GM18873 (cell line): ENCODE data around the gene TXNIP.

Experiments used
- ATAC-seq: cut with Tn5 transposase; IDR thresholded peaks from one replicate; pipeline ENCODE4 v1.9.1; 2021; ENCODE audit warnings: mild to moderate bottlenecking, moderate library complexity, moderate number of reproducible peaks; ENCODE audit not compliant: unreplicated experiment, low FRiP score

TXNIP gene

DNA sequence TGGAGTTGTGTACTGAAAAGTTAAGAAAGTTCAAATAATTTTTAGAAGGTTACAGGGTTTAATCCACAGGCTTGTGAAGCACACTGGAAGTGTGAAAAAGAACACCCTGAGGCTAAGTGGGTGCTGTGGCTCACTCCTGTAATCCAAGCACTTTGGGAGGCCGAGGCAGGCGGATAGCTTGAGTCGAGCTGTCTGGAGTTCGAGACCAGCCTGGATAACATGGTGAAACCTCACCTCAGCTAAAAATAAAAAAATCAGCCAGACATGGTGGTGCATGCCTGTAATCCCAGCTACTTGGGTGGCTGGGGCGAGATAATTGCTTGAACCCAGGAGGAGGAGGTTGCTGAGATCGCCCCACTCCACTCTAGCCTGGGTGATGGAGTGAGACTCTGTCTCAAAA lies 9.8 kb downstream of the TXNIP start:
- ATAC-seq = no peak

DNA sequence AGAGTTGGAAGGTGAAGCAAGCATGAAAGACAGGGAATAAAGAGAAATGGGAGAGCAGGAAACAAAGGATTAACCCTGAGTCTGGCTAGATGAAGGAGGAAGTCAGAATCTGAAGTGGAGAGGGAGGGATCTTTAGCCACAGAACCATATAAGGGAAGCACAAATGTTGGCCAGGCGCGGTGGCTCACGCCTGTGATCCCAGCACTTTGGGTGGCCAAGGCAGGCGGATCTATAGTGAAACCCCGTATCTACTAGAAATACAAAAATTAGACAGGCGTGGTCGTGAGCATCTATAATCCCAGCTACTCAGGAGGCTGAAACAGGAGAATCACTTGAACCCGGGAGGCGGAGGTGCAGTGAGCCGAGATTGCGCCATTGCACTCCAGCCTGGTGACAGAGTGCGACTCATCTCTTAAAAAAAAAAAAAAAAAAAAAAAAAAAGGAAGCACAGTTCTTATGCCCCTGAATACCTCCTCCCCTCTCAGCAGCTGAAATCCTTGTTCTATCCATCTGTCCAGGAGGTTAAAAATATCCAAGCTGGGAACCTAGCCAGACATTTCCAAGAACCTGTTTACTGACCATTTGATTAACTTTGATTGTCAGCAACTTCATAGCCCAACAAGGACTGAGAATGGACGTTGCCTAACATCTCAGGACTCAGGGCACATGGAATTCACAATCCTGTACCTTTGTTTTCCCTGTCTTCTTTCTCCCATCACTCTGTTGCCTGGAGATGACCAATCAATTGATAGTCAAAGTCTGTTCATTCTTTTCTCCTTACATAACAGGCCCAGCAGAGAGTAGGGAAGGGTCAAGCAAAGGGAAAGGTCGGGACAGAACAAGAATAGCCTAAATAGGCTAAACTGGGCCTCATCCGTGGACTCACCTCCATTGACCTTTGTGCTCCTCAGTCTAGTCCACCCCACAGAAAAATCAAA lies 10.6 kb downstream of the TXNIP start:
- ATAC-seq = no peak

DNA sequence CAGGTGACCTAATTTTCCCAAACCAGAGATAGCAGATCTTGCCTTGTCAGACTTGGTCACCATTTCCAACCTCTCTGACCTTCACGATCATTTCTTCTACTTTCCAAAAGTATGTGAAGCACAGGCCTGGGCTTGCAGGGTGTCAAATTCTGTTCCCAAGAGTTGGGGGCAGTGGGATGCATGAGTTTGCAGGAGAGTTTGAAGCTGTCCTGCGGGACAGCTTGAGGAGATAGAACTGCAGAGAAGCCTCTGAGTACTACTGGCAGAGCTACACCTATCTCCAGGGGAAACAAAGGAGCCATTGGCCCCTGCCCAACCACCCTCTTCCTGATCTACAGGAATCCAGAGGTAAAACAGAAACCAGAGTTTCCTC lies 11.3 kb downstream of the TXNIP start:
- ATAC-seq = no peak

DNA sequence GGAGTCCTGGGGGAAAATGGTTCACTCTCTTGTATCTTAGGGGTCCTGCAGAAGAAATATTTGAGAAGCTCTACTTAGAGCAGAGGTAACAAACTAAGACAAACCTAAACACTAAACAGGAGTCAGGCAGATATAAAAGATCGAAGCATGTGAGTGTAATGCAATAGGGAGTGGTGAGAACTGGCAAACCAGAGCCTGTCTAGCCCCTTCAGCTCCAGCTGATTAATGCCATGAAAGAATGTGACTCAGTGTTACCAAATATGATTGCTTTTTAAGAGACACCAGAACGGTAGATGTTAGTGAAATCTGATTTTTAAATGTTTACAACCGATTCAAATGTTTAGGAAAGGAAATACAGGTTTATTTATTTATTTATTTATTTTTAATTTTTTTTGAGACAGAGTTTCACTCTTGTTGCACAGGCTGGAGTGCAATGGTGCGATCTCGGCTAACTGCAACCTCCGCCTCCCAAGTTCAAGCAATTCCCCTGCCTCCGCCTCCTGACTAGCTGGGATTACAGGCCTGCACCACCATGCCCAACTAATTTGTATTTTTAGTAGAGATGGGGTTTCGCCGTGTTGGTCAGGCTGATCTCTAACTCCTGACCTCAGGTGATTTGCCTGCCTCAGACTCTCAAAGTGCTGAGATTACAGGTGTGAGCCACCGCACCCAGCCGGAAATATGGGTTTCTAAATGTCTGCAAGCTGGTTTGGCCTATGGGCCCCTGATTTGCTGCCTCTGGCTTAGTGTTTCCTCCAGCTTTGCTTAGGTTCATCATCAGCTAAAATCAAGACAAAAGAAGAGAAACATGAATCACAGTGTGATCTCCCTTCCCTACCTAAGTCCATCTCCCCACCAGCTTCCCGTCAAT lies 12.2 kb downstream of the TXNIP start:
- ATAC-seq = no peak

DNA sequence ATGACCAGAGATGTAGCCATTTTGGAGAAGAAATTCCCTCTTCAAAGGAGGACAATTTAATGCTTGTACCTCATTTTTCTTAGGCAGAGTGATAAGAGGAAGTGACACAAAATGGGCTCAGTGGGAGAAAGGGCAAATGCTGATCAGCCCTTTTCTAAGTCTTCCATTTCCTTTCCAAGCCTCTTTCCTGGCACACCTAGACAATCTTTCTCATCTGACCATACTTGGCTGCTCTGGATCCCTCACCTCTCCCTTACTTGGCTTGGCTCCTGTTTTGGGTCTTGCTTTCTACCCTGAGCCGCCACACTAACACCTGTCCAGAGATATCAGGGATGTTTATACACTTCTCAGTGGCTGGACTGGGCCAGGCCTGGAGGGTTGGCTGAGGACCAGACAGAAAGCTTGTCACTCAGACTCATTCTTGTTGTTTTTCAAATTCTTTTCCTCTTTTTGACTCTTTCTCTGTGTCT lies 13.1 kb downstream of the TXNIP start:
- no peak for ATAC-seq

DNA sequence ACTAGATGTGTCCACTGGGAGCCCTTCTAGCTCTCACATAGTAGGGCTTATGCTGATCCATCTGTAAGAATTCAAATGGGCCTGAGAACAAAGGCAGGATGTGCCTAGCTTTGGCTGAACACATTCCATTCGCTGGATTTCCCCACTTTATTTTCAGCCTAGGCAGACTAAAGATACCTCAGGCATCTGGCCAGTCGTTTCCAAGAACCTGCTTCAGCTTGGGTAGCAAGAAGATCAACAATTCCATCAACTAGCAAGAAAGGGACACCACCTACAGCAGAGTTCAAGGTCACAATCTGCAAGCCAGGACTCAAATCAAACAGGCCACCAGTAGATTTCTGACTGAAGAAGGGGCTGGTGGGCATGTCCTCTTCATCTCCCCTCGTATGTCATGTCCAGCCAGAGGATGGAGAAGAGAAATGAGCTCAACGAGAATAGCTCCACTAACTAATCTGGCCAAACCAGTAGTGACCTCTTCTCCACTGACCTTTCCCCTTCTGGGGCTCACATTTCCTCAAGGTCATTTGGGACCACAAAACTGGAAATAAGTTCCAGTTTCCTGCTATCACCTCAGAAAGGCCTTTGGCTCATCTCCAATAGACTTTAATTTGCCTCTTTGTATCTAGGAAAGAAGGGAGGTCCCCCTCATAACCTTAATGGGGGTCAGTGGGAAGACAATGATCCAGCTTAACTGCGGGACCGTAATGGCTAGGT lies 14.2 kb downstream of the TXNIP start:
- no peak for ATAC-seq

DNA sequence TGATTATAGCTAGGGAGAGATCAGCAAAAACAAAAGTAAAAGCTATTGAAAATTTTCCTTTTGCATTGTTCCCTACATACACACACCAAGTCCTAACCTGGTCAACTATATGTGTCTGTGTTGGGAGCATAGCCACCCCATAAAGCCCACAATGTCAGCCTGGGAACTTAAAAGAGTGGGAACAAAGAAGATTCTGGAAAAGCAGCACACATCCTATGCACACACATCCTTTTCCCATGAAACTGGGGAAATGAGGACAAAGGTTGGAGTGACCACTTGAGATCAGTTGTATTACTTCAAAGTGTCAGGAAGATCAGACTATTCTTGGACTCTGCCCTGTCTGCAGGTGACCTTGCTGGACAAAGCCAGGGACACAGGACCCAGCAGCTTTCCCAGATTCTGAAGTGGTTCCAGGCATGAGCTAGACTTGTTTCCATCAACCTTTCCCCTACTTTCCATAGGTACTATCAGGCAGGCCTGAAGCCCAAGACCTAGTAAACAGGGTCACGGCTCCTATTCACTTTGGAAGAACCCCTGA lies 15.9 kb downstream of the TXNIP start:
- ATAC-seq = no peak

DNA sequence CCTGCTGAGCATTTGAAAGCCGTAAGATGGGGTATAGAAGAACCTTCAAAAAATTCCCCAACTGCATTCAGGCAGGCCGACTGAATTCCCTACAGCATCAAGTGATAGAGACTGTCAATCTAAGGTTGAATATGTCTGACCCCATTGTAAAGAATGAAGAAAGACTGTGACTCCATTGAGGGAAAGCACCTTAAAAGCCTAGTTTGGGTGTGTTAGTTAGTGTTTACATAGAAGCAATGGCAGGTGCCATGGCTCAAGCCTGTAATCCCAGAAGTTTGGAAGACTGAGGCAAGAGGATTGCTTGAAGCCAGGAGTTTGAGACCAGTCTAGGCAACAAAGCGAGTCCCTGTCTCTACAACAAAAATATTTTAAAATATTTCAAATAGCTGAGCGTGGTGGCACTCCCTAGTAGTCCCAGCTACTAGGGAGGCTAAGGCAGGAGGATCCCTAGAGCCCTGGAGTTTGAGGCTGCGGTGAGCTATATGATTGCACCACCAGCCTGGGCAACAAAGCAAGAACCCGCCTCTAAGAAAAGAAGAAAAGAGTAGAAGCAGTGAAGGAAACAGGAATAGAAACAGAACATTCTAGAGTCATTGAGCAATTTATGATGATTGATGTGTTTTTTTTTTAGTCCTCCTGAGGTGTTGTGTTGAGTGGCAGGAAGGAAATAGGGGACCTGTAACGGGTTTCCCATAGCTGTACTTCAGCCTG lies 16.5 kb downstream of the TXNIP start:
- ATAC-seq = no peak

DNA sequence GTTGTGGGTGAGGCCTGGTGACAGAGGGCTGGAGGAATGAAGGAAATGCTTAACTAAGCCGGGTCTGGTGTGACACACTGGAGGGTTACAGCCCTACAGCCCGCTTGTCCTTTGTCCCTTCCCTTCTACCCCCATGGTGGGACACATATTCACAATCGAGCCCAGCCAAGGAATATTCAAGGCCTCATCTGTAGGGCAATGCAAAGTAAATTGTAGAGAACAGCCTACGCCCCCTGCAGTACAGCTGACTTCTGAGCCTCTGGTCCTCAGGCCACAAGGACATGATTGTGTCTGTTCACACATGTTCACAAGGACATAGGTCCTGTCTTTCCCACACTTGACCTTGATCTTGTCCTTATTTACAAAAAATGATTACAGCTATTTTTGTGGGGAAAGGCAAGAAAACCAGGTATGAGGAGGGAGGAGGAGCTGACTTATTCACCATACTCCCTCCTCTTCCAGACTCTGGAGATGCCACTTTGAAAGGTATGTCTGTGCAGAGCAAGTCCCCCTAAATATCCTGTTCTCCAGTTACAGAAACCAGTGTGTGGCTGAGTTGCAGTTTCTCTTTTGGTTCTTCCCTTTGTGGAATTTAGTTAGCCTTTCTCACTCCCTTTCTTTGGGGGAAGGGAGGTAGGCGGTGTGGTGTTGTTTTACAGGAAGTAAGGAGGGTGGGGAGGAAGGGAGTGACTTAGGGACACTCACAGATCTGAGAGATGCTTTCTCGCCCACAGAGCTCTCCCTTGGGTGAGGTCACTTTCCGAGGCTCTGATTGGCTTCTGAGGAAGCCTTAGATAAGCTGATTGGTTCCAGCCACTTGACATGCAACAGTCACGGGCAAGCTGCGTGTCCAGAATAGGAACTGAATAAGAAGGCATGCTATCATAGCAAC lies 17.3 kb downstream of the TXNIP start:
- ATAC-seq = peak; percentile 74

DNA sequence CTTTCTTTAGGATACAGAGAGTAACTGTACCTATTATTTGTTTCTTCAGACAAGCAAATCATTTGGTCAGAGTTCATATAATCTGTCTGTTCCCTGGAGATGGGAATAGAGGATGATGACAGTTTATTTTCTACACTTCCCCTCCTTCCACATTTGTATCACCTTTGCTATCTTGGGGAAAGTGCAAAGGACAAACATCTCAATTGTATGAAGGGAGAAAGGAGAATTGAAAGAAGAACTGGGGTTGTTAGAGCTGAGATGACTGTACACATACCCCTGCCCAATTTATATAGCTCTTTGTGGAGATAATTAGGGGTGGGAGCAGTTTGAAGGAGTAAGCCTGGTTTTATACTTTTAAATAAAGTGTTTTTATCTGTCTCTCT lies 17.9 kb downstream of the TXNIP start:
- no peak for ATAC-seq

DNA sequence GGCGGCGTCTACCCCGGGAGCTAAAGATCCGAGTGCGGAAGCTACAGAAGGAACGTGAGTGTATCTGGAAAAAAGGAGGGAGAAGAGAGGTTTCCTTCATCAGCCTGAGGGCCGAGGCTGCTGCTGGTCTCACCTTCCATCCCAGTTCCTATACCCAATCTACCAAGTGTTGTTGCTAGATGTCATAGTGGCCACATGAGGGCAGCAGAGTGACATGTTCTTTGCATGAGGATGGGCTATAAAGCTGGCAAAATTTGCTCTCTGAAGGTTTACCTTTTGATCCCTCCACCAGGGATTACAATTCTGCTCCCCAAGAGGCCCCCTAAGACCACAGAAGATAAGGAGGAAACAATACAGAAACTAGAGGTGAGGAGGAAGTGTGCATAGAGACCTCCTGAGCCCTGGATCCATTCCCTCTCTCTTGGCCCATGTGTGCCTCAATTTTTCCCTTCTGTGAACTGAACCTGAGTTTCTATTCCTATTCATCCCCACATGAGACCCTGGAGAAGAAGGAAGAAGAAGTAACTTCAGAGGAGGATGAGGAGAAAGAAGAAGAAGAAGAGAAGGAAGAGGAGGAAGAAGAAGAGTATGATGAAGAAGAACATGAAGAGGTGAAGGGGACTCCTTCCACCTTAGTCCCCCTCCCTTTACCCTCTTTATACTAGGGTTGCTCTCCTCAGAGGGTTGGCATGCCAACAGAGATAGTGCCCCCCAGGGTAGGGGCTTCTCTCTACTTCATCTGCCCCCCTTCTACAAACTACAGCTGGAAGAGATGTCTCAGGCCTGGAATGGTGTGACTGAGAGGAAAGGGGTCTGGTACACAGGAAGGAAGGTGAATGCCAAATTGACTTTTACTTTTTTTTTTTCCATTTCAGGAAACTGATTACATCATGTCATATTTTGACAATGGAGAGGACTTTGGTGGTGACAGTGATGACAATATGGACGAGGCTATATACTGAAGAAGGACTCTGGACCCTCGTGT lies 18.6 kb downstream of the TXNIP start:
- ATAC-seq = peak; percentile 35

DNA sequence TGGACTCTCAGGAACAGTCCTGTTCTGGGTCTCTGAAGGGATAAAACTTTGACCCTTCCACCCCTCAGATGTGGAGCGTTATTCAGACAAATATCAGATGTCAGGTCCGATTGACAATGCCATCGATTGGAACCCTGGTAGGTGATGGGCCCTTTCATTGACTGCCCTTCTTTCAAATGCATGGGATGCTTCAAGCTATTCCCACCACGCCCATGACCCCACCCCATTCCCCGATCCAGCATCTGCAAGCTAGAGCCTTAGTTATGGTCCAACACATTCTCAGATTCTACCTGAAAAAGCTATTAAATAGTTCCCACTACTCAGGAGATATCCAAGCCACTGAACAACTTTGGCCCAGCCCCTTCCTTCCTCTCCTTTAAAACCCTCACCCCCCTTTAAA lies 19.4 kb downstream of the TXNIP start:
- no peak for ATAC-seq

DNA sequence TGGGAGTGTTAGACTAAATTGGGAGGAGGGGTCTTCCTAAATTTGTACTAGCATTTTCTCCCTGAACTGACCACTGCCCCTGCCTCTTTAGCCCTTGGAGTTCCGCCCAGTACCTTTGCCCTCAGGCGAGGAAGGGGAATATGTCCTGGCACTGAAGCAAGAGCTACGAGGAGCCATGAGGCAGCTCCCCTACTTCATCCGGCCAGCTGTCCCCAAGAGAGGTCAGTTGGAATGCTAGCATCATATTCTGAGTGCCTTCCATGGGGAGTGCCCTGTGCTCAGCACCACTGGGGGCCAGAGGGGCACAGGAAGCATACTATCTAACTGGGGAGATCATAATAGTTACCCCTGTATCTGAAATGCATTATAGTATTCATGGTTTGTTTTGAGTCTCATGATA lies 21.2 kb downstream of the TXNIP start:
- no peak for ATAC-seq

DNA sequence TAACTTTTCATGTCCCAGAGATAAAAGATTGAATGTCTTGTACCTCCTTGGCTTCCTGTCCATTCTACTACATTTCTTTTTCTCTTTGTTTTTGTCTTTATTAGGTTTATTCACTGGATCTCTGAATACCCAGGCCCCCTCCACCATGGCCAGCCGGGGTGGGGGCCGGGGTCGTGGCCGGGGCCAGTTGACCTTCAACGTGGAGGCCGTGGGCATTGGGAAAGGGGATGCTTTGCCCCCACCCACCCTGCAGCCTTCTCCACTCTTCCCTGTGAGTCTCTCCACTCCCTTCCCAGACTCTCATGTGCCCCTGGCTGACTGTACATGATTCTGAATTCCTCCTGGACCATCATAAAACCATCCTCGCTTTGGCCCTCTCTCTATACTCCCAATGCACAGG lies 21.7 kb downstream of the TXNIP start:
- ATAC-seq = no peak

DNA sequence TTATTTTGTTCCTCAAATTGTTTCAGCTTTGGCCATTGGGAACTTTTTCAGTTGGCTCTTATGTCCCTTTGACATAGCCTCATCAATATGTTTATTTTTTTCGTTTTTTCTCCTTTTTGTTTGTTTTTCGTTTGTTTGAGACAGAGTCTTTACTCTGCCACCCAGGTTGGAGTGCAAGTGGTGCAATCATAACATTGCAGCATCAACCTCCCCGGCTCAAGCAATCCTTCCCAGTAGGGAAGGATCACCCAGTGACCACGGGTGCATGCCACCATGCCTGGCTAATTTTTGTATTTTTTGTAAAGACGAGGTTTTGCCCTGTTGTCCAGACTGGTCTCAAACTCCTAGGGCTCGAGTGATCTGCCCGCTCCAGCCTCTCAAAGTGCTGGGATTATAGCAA lies 23.8 kb downstream of the TXNIP start:
- no peak for ATAC-seq

DNA sequence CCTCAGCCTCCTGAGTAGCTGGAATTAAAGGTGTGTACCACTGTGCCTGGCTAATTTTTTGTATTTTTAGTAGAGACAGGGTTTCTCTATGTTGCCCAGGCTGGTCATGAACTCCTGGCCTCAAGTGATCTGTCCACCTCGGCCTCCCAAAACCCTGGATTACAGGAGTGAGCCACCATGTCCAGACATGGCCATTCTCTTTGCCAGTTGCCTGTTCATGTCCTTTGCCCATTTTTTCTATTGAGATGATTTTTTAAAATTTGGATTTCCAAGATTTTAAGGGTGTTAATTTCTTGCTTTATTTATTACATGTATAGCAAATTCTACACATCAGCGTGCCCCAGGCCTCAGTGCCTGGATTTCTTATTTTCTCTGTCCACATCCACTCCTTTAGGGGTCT lies 29.1 kb downstream of the TXNIP start:
- ATAC-seq = no peak

DNA sequence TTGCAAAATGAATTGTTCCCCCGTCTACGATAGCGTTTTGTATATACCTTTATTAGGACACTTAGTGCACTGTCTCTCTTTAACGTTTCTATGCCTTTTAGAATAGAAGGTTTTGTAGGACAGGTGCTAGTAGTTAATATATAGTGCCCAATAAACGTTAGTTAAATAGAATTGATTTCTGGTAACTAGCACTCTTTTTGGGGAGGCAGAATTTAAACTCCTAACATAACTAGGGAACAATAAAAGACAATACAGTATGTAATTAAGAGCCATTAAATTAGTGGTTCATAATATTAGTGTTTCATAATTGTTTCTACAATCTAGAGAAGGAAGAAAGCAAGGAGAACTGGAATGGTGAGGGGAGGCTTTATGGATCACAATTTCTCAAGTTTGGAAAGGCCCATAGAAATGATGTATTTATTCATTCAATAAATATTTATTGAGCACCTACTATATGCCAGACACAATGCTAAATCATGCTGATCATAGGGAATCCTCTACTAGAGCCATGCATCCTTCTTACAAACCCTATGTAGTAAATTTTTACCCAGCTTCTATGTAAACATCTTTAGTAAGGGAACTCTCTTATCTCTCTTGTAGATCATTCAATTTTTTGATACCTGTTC lies 31.1 kb downstream of the TXNIP start:
- ATAC-seq = no peak
